ENCODE measurements around the gene MAGI2. TPM values are rescaled to one million over a fixed set of nuclear protein-coding genes. Genes with fewer than 3 reads are reported as not detected.
"Not testable (repeated sequence)": the region's sequence is repeated elsewhere in the genome, so short reads cannot be mapped to it uniquely, and the experiment has no call there.

The MAGI2 gene
- total RNA-seq, 1 donor from 2014 or later, result 0.26 TPM

GRCh38 chr7:78307892-78308291 is 1145.6 kb downstream of the MAGI2 start:
- no peak for DNase-seq (ENCODE audit: low read depth in 2 of 2)

GRCh38 chr7:78306634-78307033 is 1146.8 kb downstream of the MAGI2 start:
- no peak for DNase-seq (ENCODE audit: low read depth in 2 of 2)

- no peak for DNase-seq (ENCODE audit: low read depth in 2 of 2)
Measured at GRCh38 chr7:78301407-78301806, 1152.1 kb downstream of the MAGI2 start.

- no peak for DNase-seq (ENCODE audit: low read depth in 2 of 2)
Measured at GRCh38 chr7:78299088-78299487, 1154.4 kb downstream of the MAGI2 start.

GRCh38 chr7:78296644-78297371 is 1156.7 kb downstream of the MAGI2 start:
- no peak for DNase-seq (ENCODE audit: low read depth in 2 of 2)

GRCh38 chr7:78296046-78296597 is 1157.3 kb downstream of the MAGI2 start:
- DNase-seq (ENCODE audit: low read depth in 2 of 2), result no peak

GRCh38 chr7:78289471-78289870 is 1164.0 kb downstream of the MAGI2 start:
- DNase-seq (ENCODE audit: low read depth in 2 of 2), result not testable (repeated sequence)

- no peak for DNase-seq (ENCODE audit: low read depth in 2 of 2)
Measured at GRCh38 chr7:78284945-78285344, 1168.5 kb downstream of the MAGI2 start.

GRCh38 chr7:78280276-78280675 is 1173.2 kb downstream of the MAGI2 start:
- DNase-seq (ENCODE audit: low read depth in 2 of 2), result no peak

GRCh38 chr7:78279457-78279856 is 1174.0 kb downstream of the MAGI2 start:
- DNase-seq (ENCODE audit: low read depth in 2 of 2), result no peak

GRCh38 chr7:78279032-78279431 is 1174.4 kb downstream of the MAGI2 start:
- DNase-seq (ENCODE audit: low read depth in 2 of 2), result peak in 1 of 2 donors; percentile 1

- DNase-seq (ENCODE audit: low read depth in 2 of 2), result no peak
Measured at GRCh38 chr7:78267141-78267540, 1186.3 kb downstream of the MAGI2 start.

- no peak for DNase-seq (ENCODE audit: low read depth in 2 of 2)
Measured at GRCh38 chr7:78265486-78265885, 1188.0 kb downstream of the MAGI2 start.

GRCh38 chr7:78265071-78265470 is 1188.4 kb downstream of the MAGI2 start:
- no peak for DNase-seq (ENCODE audit: low read depth in 2 of 2)

- no peak for DNase-seq (ENCODE audit: low read depth in 2 of 2)
Measured at GRCh38 chr7:78264105-78264504, 1189.4 kb downstream of the MAGI2 start.

GRCh38 chr7:78261739-78262138 is 1191.7 kb downstream of the MAGI2 start:
- DNase-seq (ENCODE audit: low read depth in 2 of 2), result no peak

- no peak for DNase-seq (ENCODE audit: low read depth in 2 of 2)
Measured at GRCh38 chr7:78261302-78261701, 1192.2 kb downstream of the MAGI2 start.

- DNase-seq (ENCODE audit: low read depth in 2 of 2), result no peak
Measured at GRCh38 chr7:78260826-78261225, 1192.6 kb downstream of the MAGI2 start.

GRCh38 chr7:78254726-78255055 is 1198.8 kb downstream of the MAGI2 start:
- DNase-seq (ENCODE audit: low read depth in 2 of 2), result no peak

- DNase-seq (ENCODE audit: low read depth in 2 of 2), result no peak
Measured at GRCh38 chr7:78253850-78254725, 1199.4 kb downstream of the MAGI2 start.

- DNase-seq (ENCODE audit: low read depth in 2 of 2), result no peak
Measured at GRCh38 chr7:78248867-78249266, 1204.6 kb downstream of the MAGI2 start.

GRCh38 chr7:78247910-78248689 is 1205.4 kb downstream of the MAGI2 start:
- no peak for DNase-seq (ENCODE audit: low read depth in 2 of 2)
